H1 (cell line): ENCODE results near the gene ACP2. TPM values are rescaled to one million over a fixed set of nuclear protein-coding genes. Genes with fewer than 3 reads are reported as not detected.

Source experiments
- CTCF ChIA-PET: fragments of 300-600 bp; sonication (Branson Sonifier 250); formaldehyde crosslinking; loops from one replicate; lab custom pipeline; 2021; ENCODE audit not compliant: partially characterized antibody; lab: Charles Lee
- POLR2A ChIA-PET: fragments of 300-600 bp; sonication (Branson Sonifier 250); formaldehyde crosslinking; loops from one replicate; lab custom pipeline; 2021; ENCODE audit warnings: inconsistent platforms; ENCODE audit not compliant: partially characterized antibody; lab: Charles Lee
- DNase-seq, 2 experiments: peaks; one replicate each; pipeline versions ENCODE4 v3.0.0 to v3.0.0-alpha.2; 2010 to 2022; ENCODE audit warnings: low spot score in 2 of 2, low read depth in 1 of 2, mixed read lengths in 1 of 2
- FAIRE-seq: peaks from 2 replicates; lab custom pipeline; 2011; peaks lifted over from hg19 to GRCh38; lab: Jason Lieb, UNC
- H2AFZ ChIP-seq: 2 replicates; pipeline ENCODE4 v1.8.1; 2012; ENCODE audit warnings: low read length, inconsistent platforms
- H2AK5ac ChIP-seq: 2 replicates; pipeline ENCODE4 v1.6.1; 2013; ENCODE audit warnings: low read depth, low read length
- H2BK120ac ChIP-seq: replicated peaks from 2 replicates; pipeline ENCODE3; 2013; ENCODE audit warnings: low read depth, low read length, inconsistent platforms
- H2BK12ac ChIP-seq: 2 replicates; pipeline ENCODE4 v1.6.1; 2013; ENCODE audit warnings: low read depth, low read length
- H2BK15ac ChIP-seq: 2 replicates; pipeline ENCODE4 v1.6.1; 2013; ENCODE audit warnings: low read length
- H2BK20ac ChIP-seq: 2 replicates; pipeline ENCODE4 v1.6.1; 2013; ENCODE audit warnings: low read length
- H2BK5ac ChIP-seq: 2 replicates; pipeline ENCODE4 v1.6.1; 2013; ENCODE audit warnings: low read depth, low read length
- H3K14ac ChIP-seq: 2 replicates; pipeline ENCODE4 v1.6.1; 2013; ENCODE audit warnings: inconsistent platforms; ENCODE audit not compliant: insufficient read length
- H3K18ac ChIP-seq: 2 replicates; pipeline ENCODE4 v1.6.1; 2013; ENCODE audit warnings: low read length; ENCODE audit errors: extremely low read depth
- H3K23ac ChIP-seq: 2 replicates; pipeline ENCODE4 v1.6.1; 2013; ENCODE audit warnings: inconsistent platforms; ENCODE audit not compliant: insufficient read length
- H3K23me2 ChIP-seq: 2 replicates; pipeline ENCODE4 v1.6.1; 2013; ENCODE audit warnings: low read depth, low read length
- H3K27ac ChIP-seq: 2 replicates; pipeline ENCODE4 v1.6.1; 2011; ENCODE audit warnings: low read depth, low read length, inconsistent platforms
- H3K27me3 ChIP-seq, 4 experiments: replicated peaks in 1 of 4; 1 replicate in 1 of 4; 2 replicates in 3 of 4; pipeline versions ENCODE4 v1.6.1 to v1.8.1; 2011 to 2013; ENCODE audit warnings: low read length in 3 of 4, mild to moderate bottlenecking in 3 of 4, inconsistent platforms in 2 of 4, mixed read lengths in 2 of 4, moderate library complexity in 1 of 4; ENCODE audit not compliant: control insufficient read depth in 3 of 4, insufficient read depth in 3 of 4; ENCODE audit errors: extremely low read depth in 1 of 4
- H3K36me3 ChIP-seq, 4 experiments: 2 replicates each; pipeline versions ENCODE4 v1.6.1 to v1.8.1; 2011 to 2013; ENCODE audit warnings: mild to moderate bottlenecking in 4 of 4, low read length in 3 of 4, moderate library complexity in 2 of 4, control low read depth in 1 of 4, inconsistent platforms in 1 of 4; ENCODE audit not compliant: insufficient read depth in 4 of 4, control insufficient read depth in 2 of 4
- H3K4ac ChIP-seq: replicated peaks from 2 replicates; pipeline ENCODE3; 2013; ENCODE audit warnings: low read length, low read depth, mixed read lengths, inconsistent platforms; ENCODE audit not compliant: insufficient read length
- H3K4me1 ChIP-seq, 4 experiments: replicated peaks in 1 of 4; 1 replicate in 1 of 4; 2 replicates in 3 of 4; pipeline versions ENCODE4 v1.6.1 to v1.8.1; 2011 to 2013; ENCODE audit warnings: low read length in 3 of 4, inconsistent platforms in 2 of 4, mixed read lengths in 1 of 4; ENCODE audit not compliant: insufficient read depth in 4 of 4, control insufficient read depth in 3 of 4
- H3K4me2 ChIP-seq, 2 experiments: 2 replicates each; pipeline versions ENCODE4 v1.6.1 to v1.8.1; 2011 to 2013; ENCODE audit warnings: low read depth in 2 of 2, low read length in 2 of 2, control low read depth in 1 of 2, inconsistent platforms in 1 of 2, mild to moderate bottlenecking in 1 of 2; ENCODE audit not compliant: insufficient read depth in 1 of 2
- H3K4me3 ChIP-seq, 4 experiments: fragments of 200-600, 300-600 bp in 1 of 4; sonication (generic), shearing (Covaris generic), sonication (Bioruptor Twin) in 1 of 4; 2 replicates each; pipeline versions ENCODE4 v1.5.1 to v1.8.1; 2011 to 2016; ENCODE audit warnings: low read length in 4 of 4, low read depth in 3 of 4, control low read depth in 2 of 4, inconsistent platforms in 2 of 4, mild to moderate bottlenecking in 2 of 4, mixed read lengths in 1 of 4, moderate library complexity in 1 of 4; ENCODE audit not compliant: insufficient read depth in 2 of 4; ENCODE audit errors: extremely low read depth in 1 of 4
- H3K56ac ChIP-seq: replicated peaks from 2 replicates; pipeline ENCODE3; 2013; ENCODE audit warnings: low read depth, mild to moderate bottlenecking, mixed read lengths, low read length, inconsistent platforms; ENCODE audit not compliant: insufficient read length
- H3K79me1 ChIP-seq: 2 replicates; pipeline ENCODE4 v1.6.1; 2013; ENCODE audit warnings: low read depth, low read length, control low read depth
- H3K79me2 ChIP-seq, 2 experiments: 2 replicates each; pipeline versions ENCODE4 v1.6.1 to v1.8.1; 2012 to 2013; ENCODE audit warnings: low read length in 2 of 2, mild to moderate bottlenecking in 2 of 2, inconsistent platforms in 1 of 2; ENCODE audit not compliant: insufficient read depth in 2 of 2, control insufficient read depth in 1 of 2
- H3K9ac ChIP-seq, 4 experiments: replicated peaks in 1 of 4; 1 replicate in 1 of 4; 2 replicates in 3 of 4; pipeline versions ENCODE4 v1.6.1 to v1.8.1; 2011 to 2013; ENCODE audit warnings: low read depth in 3 of 4, low read length in 3 of 4, control low read depth in 2 of 4, mild to moderate bottlenecking in 2 of 4, moderate library complexity in 2 of 4, inconsistent platforms in 1 of 4; ENCODE audit errors: extremely low read depth in 1 of 4
- H3K9me3 ChIP-seq, 2 experiments: 2 replicates each; pipeline versions ENCODE4 v1.6.1 to v1.8.1; 2012 to 2013; ENCODE audit warnings: mild to moderate bottlenecking in 2 of 2, moderate library complexity in 2 of 2, control low read depth in 1 of 2, inconsistent platforms in 1 of 2, low read depth in 1 of 2, low read length in 1 of 2, mixed read lengths in 1 of 2; ENCODE audit not compliant: insufficient read depth in 2 of 2
- H4K20me1 ChIP-seq, 2 experiments: replicated peaks in 1 of 2; 2 replicates each; pipeline versions ENCODE3 to v1.8.1; 2011 to 2013; ENCODE audit warnings: inconsistent platforms in 2 of 2, low read length in 2 of 2, mild to moderate bottlenecking in 1 of 2; ENCODE audit not compliant: insufficient read depth in 2 of 2, control insufficient read depth in 1 of 2
- H4K5ac ChIP-seq: 2 replicates; pipeline ENCODE4 v1.6.1; 2013; ENCODE audit warnings: low read length, low read depth, mixed read lengths, inconsistent platforms; ENCODE audit not compliant: insufficient read length
- H4K8ac ChIP-seq: 2 replicates; pipeline ENCODE4 v1.8.0; 2013; ENCODE audit warnings: mild to moderate bottlenecking, moderate library complexity, low read length, inconsistent platforms; ENCODE audit not compliant: insufficient read depth; ENCODE audit errors: extremely low read depth
- H4K91ac ChIP-seq: replicated peaks from 2 replicates; pipeline ENCODE3; 2013; ENCODE audit warnings: low read length, mixed read lengths, inconsistent platforms; ENCODE audit not compliant: insufficient read length
- ASH2L ChIP-seq: fragments of 200-600, 300-600 bp; sonication (generic); IDR thresholded peaks from one replicate; pipeline ENCODE4 v1.7.1; 2017; ENCODE audit warnings: low read length
- CBX5 ChIP-seq: fragments of 300-800, 300-1000 bp; sonication (generic); IDR thresholded peaks from 2 replicates; pipeline ENCODE4 v1.7.1; 2016; ENCODE audit warnings: antibody characterized with exemption, low read length, low read depth
- CHD1 ChIP-seq: IDR thresholded peaks from 2 replicates; pipeline ENCODE4 v1.6.1; 2012; ENCODE audit warnings: low read depth, low read length, improper control_type of control experiment
- CTBP2 ChIP-seq: IDR thresholded peaks from 2 replicates; pipeline ENCODE4 v1.7.0; 2011; ENCODE audit warnings: borderline replicate concordance, mild to moderate bottlenecking, moderate library complexity, mixed read lengths, low read length; ENCODE audit not compliant: insufficient read depth, insufficient read length
- FOSL1 ChIP-seq: IDR thresholded peaks from 2 replicates; pipeline ENCODE4 v1.6.1; 2011; ENCODE audit warnings: mild to moderate bottlenecking, low read depth, low read length, moderate library complexity; ENCODE audit not compliant: insufficient read depth
- HDAC6 ChIP-seq: IDR thresholded peaks from one replicate; pipeline ENCODE4 v1.7.1; 2012; ENCODE audit warnings: low read depth, mild to moderate bottlenecking, inconsistent platforms, low read length, moderate library complexity
- RFX5 ChIP-seq: IDR thresholded peaks from 2 replicates; pipeline ENCODE4 v1.6.1; 2011; ENCODE audit warnings: low read depth, low read length, improper control_type of control experiment, borderline replicate concordance
- SIN3A ChIP-seq, 2 experiments: IDR thresholded peaks in 1 of 2; conservative IDR thresholded peaks in 1 of 2; 2 replicates each; pipeline ENCODE4 v1.6.1; 2011 to 2012; ENCODE audit warnings: low read length in 2 of 2, improper control_type of control experiment in 1 of 2, low read depth in 1 of 2, mild to moderate bottlenecking in 1 of 2
- SP2 ChIP-seq: IDR thresholded peaks from 2 replicates; pipeline ENCODE4 v1.6.1; 2012; ENCODE audit warnings: mild to moderate bottlenecking, low read length, inconsistent platforms
- SUZ12 ChIP-seq: fragments of 200-600 bp; sonication (generic); IDR thresholded peaks from 2 replicates; pipeline ENCODE4 v1.6.1; 2012; ENCODE audit warnings: mild to moderate bottlenecking, inconsistent platforms, low read length, moderate library complexity, mixed read lengths
- ZNF274 ChIP-seq: IDR thresholded peaks from 2 replicates; pipeline ENCODE4 v1.7.0; 2012; ENCODE audit warnings: low read length, borderline replicate concordance; ENCODE audit errors: extremely low read depth
- WGBS, 2 experiments: shearing (Covaris generic) in 1 of 2; methylation state at CpG; one replicate each; pipeline versions ENCODE4 v1.1.6 to v1.1.7; 2013 to 2015; ENCODE audit warnings: low lambda C conversion rate in 2 of 2, mixed read lengths in 2 of 2, inconsistent platforms in 1 of 2, low coverage in 1 of 2, missing lambda C conversion rate in 1 of 2; ENCODE audit not compliant: insufficient replicate concordance in 2 of 2, insufficient coverage in 1 of 2, insufficient read length in 1 of 2; ENCODE audit errors: extremely low coverage in 1 of 2, missing lambda C conversion rate in 1 of 2; 5-methylcytosine and 5-hydroxymethylcytosine counted together
- polyA plus RNA-seq, 7 experiments: library from polyadenylated mRNA; depleted of rRNA in 3 of 7; stranded (reverse) in 5 of 7; unstranded in 2 of 7; fragments of >200 nt in 5 of 7; fragments of 200-250 nt in 2 of 7; gene quantifications; 1 replicate in 5 of 7; 2 replicates in 1 of 7; 4 replicates in 1 of 7; pipeline versions ENCODE4 v1.2.1 to v1.2.3, GENCODE V29; 2011 to 2013; ENCODE audit warnings: missing spikeins in 2 of 7, mixed read lengths in 2 of 7
- total RNA-seq: library from RNA; stranded (reverse); fragmentation: NEBNext Ultra II Directional; extraction: Animal tissue kit (Norgen Biotek cat#: 25700); gene quantifications from 2 replicates; pipeline ENCODE4 v1.2.1, GENCODE V29; 2021
- TF ChIP-seq, protein P1 (sequence below): IDR thresholded peaks from 2 replicates; pipeline ENCODE4 v1.6.1; 2011; ENCODE audit warnings: low read length, improper control_type of control experiment

ACP2 gene
- total and polyA plus RNA-seq, 2 of the 8 experiments (the other 6 are each of a cell fraction or from before 2014, with no cell fraction given) = 17.8 to 19.8 TPM

- Histone ChIP-seq H2BK120ac (no peak overlapping the region), H3K79me1 (no peaks in the 10 kb centered on the region), H3K56ac (no peak overlapping the region), H4K8ac (no peak overlapping the region), H3K4me3 (no peak overlapping the region), H3K4me1 (no peaks in the 10 kb centered on the region), H4K91ac (no peak overlapping the region), H3K36me3 (peaks cover 13 to 47% (median 30%) of the 10 kb centered on the region in 4 experiments; a peak in 7 of 8 replicates), H3K27me3 (no peaks in the 10 kb centered on the region), H3K4me2 (no peak overlapping the region), H2BK5ac (no peak overlapping the region), H2BK20ac (no peak overlapping the region), H3K9me3 (no peaks in the 10 kb centered on the region), H3K27ac (no peak overlapping the region), H4K20me1 (peaks cover 0 to 1% of the 10 kb centered on the region in 2 experiments), H3K18ac (no peak overlapping the region), H3K4ac (no peak overlapping the region), H3K14ac (no peak overlapping the region), H3K79me2 (no peaks in the 10 kb centered on the region), H2BK15ac (no peak overlapping the region), H3K23ac (no peak overlapping the region), H2AFZ (no peak overlapping the region), H2BK12ac (no peak overlapping the region), H3K9ac (no peak overlapping the region), H2AK5ac (no peak overlapping the region), H3K23me2 (no peaks in the 10 kb centered on the region), H4K5ac (no peak overlapping the region)
- FAIRE-seq (no peak), DNase-seq (no peak)
- ChIA-PET POLR2A (interaction anchor here (1.3 kb wide), 1 partner anchor 10 kb away, joined by 4 read pairs; no protein-coding TSS in a partner anchor), CTCF (interaction anchor here (0.6 to 2.8 kb wide), 5 partner anchors 25 to 125 kb away, joined by 3 to 9 read pairs (median 3); no protein-coding TSS in a partner anchor)
- WGBS, 2 experiments = 93% methylated on average over 4 of the region's 4 CpGs; no CpG with 5 or more reads in 1 of the 2 experiments
- TF ChIP-seq SP2 (no peak), SUZ12 (no peak), CTBP2 (no peak), ASH2L (no peak), ZNF274 (no peak), FOSL1 (no peak), RFX5 (no peak), SIN3A (conservative IDR thresholded peaks at IDR 0.05 in 1 of 2, IDR thresholded peaks at IDR 0.05 in 1 of 2; ENCODE audit: low read depth in 1 of 2, low read length in 2 of 2) (no peak), CHD1 (no peak), CBX5 (no peak), HDAC6 (no peak)
- TF ChIP-seq, protein P1, sequence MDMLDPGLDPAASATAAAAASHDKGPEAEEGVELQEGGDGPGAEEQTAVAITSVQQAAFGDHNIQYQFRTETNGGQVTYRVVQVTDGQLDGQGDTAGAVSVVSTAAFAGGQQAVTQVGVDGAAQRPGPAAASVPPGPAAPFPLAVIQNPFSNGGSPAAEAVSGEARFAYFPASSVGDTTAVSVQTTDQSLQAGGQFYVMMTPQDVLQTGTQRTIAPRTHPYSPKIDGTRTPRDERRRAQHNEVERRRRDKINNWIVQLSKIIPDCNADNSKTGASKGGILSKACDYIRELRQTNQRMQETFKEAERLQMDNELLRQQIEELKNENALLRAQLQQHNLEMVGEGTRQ = no peak
Measured at GRCh38 chr11:47296045-47296444, 47.4 kb upstream of the ACP2 start.
